Right ventricle myocardium inferior (tissue), 1 donor: ENCODE measurements around the gene LGALS9. TPM values are rescaled to one million over a fixed set of nuclear protein-coding genes. Genes with fewer than 3 reads are reported as not detected.

ENCODE experiments used
- ATAC-seq: fragments of 200-7000 bp; cut with Tn5 transposase; one replicate; pipeline ENCODE4 v1.9.1; 2020; ENCODE audit warnings: mild to moderate bottlenecking, moderate library complexity
- DNase-seq: peaks from one replicate; pipeline ENCODE4 v3.0.0; 2021; ENCODE audit errors: missing footprints
- intact Hi-C: fragments of 100-400 bp; cut with DNase I; formaldehyde crosslinking; loops from one replicate; pipeline ENCODE4 v1.11.0; 2022
- long read RNA-seq: library from polyadenylated mRNA; unstranded; transcript quantifications from one replicate; pipeline ENCODE4 v2.0.0, GENCODE V29; 2021
- total RNA-seq: library from RNA; stranded (reverse); fragmentation: NEBNext Ultra II Directional; extraction: Animal tissue kit (Norgen Biotek cat#: 25700); gene quantifications from one replicate; pipeline ENCODE4 v1.2.1, GENCODE V29; 2021
- donor health status: DM: no; HTN: yes; CAD: no; lungs with severe emphysema.

Gene LGALS9
- total RNA-seq = 18.2 TPM
- long read RNA-seq, partial matches to known transcripts = 0 of 1 reads
- long read RNA-seq, other reads (novel, unspliced or antisense) = 0 of 1 reads

DNA sequence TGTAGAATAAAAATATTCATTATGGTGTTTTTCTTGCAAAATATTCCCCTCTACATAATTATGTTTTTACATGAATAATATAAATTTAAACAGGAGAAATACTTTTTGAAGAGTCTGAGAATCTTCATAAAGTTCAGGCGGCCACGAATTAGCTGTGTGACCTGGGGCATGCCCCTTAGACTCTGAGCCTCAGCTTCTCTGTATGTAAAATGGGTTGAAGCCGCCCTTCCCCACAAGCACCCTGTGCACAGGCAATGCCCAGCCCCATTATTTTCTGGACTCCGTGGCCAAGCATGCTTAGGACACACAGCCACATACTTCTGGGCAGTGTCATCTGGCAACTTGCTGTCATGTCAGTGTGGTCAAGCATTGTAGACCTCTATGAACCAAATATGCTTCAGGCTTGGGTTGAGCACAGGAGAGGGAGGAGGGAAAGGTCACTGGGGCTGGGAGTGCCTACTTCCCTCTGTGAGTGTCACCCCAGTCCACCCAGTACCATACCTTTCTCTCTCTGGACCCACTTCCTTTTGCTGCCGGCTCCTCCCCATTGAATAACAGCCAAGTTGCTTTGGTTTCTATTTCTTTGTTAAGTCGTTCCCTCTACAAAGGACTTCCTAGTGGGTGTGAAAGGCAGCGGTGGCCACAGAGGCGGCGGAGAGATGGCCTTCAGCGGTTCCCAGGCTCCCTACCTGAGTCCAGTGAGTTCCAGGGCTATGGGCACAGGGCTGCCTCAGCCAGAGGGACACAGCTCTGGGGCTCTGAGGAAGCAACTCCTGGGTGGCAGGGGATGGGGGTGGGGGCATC is at the start of gene LGALS9:
Gene LGALS9, plus strand, starts transcription at position 582 of the 804 bp plus-strand sequence. Its CDS starts 78 bp downstream, at position 660.
- intact Hi-C loops = no loop called here
- DNase-seq = no peak

DNA sequence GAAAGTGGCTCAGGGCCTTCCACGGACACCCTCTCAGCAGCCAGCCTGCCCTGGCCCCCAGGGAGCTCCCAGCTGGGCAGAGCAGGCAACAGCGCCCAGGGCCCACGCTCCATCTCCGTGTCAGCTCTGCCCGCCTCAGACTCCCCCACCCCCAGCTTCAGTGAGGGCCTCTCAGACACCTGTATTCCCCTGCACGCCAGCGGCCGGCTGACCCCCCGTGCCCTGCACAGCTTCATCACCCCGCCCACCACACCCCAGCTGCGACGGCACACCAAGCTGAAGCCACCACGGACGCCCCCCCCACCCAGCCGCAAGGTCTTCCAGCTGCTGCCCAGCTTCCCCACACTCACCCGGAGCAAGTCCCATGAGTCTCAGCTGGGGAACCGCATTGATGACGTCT is 48.3 kb upstream of the LGALS9 start:
- no peak for DNase-seq
- ATAC-seq = no peak
- intact Hi-C loops = no loop called here

More for the DNA sequence above, at the start of gene LGALS9:
- peak; percentile 11 for ATAC-seq

DNA sequence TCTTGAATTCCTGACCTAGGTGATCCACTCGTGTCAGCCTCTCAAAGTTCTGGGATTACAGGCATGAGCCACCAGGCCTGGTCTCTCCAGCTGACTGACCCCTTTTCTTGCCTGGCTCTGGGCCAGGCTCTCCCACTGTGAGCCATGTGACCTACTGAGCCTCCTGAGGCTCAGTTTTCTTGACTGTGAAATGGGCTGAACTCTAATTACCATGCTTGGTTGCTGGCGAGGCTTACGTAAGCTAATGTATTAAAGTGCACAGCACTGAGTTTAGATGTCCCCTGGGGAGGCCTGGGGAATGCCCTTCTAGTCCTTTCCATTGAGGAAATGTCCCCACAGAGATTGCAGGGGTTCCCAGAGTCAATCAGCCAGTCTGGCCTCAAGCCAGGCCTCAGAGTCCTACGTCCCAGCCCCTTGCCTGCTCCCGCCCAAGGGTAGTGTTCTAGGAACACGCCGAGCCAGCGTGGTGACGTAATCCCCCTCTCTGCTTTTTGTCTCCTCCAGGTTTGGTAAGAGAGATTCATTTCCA is 45.8 kb upstream of the LGALS9 start:
- intact Hi-C loops = no loop called here

DNA sequence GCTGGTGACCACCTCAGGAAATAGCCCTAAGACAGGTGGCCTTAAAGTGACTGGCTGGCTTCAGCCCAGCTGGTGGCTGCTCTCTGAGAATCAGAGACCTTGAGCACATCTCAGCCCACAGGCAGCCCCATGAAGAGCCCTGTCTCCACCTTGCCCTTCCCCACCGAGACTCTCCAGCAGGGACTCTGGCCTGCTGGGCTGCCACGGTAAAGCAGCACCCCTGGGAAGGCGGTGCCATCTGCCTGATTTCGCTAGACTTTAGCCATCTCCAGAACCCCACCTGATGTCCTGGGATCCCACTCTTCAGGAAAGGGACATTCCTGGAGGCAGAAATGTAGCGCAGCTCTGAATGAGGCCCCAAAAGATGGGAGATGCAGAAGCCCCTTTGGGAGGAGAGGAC is 45.2 kb upstream of the LGALS9 start:
- ATAC-seq = no peak
- intact Hi-C loops = no loop called here
- no peak for DNase-seq

More for the DNA sequence above, 45.8 kb upstream of the LGALS9 start:
- DNase-seq (no peak), ATAC-seq (no peak)

DNA sequence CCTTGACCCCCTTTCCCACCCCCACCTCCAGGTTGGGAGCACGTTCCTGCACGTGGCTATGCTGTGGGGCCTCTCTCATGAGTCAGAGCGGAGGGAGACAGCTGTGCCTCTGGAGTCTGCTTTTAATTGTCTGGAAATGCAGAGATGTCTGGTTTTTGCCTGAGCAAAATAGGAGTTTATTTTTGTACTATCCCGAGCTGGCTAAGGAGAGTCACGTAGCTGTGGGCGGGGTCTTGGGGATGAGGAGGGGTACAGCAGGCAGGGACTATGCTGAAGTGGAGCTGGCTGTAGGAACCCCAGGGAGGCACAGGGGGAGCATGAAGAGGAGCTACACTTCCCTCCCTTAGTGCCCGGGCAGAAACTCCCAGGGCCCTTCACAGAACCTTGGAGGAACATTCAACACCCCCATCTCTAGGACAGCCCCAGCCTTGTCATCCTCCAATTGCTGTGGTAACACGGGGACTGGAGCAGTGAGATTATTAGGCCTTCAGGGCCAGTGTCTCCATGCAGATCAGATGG is 44.7 kb upstream of the LGALS9 start:
- intact Hi-C loops = no loop called here
- DNase-seq = no peak
- ATAC-seq = no peak

DNA sequence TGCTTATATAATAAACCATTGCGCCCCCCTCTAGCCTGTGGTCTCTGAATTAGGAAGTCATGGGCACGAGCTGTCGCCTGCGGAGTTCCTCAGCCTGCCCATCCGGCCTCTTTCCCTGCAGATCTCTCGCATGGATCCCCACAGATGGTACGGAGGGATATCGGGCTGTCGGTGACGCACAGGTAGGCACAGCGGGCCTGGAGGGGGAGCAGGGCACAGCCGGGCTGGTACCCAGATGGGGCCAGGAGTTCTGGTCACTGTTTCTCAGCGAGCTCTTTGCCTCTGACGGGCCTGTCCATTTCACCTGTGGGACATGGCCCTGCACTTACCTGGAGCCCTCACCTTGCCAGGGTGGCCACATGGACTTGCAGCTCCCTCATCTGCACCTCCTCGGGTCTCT is 42.6 kb upstream of the LGALS9 start:
- DNase-seq (no peak), ATAC-seq (no peak)
- intact Hi-C loops = no loop called here

DNA sequence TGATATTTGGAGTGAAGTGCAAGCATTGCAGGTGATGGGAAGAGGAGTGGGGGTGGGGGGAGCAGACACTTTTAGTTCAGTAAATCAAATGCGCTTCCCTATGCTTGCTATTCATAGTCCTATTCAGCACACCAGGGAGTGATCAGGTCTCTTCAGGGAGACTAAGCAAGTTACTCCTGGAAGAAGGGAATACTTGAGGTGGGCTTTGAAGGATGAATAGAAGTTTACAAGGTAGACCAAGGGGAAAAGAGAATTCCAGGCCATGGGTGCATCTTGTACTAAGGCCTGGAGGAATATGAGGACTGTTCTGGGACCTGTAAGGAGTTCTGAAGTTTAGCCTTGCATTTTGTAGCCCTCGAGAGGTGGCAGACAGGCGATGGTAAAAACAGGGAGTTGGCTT is 40.1 kb upstream of the LGALS9 start:
- intact Hi-C loops = loop anchor here (5.0 kb wide), 1 partner anchor 104 kb away; no protein-coding TSS in a partner anchor
- no peak for ATAC-seq
- DNase-seq = no peak

DNA sequence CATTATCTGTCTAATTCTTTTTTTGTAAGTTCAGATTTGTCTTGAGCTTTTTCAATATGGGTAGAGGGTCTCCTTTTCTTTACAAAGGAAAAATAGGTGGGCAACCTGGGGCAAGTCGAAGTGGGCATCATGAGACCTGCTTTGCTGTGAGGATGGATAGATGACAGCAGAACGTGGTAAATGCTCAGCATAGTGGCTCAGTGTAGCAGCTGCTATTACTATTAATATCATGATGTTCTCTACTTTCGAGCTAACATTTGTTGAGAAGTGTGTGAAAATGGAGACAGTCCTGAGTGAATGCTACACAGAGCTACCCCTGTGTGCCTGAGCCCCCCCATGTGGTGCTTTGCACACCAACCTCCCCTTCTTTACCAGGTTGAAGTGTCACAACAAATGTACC is 39.0 kb upstream of the LGALS9 start:
- no peak for DNase-seq
- ATAC-seq = no peak
- intact Hi-C loops = loop anchor here (5.0 kb wide), 1 partner anchor 105 kb away; no protein-coding TSS in a partner anchor

DNA sequence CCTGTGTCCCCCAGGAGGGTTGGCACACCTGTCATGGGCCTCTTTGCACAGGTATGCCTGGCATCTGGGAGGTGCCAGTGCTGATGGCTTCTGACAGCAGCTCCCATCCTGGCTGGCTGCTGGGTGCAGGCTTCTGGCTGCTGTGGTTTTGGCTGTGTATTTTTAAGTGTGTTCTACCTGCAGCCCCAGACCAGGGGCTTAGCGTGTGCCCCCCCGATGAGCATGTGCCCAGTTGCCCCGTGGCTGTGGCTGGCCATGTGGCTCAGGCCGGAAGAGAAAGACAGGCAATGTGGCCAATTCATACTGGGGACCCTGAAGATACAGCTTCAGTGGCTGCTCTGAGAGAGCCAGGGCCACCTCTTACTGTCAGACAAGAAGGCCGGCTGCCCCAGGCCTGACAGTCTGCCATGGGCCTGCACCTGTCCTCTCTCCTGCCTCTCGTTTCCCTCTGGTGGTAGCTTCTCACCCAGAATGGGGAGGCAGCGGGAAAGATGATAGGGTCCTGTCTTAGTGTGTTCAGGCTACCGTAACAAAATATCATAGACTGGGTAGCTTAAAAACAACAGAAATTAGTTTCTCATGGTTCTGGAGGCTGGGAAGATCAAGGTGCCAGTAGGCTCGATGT is 37.6 kb upstream of the LGALS9 start:
- no peak for ATAC-seq

DNA sequence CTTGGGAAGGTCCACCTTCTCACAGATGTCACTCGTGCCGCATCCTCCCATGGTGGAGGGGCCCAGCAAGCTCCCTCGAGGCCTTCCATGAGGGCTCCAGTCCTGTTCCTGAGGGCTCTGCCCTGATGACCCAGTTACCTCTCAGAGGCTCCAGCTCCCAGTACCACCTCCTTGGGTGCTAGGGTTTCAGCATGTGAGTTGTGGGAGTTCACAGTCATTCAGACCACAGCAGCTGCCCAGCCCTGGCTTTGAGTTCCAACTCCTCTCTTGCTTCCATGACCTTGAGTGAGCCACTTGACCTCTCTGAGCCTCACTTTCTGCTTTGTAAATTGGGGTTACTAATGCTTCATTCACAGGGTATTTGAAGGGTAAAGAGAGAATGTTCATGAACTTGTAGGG is 37.1 kb upstream of the LGALS9 start:
- DNase-seq (no peak), ATAC-seq (no peak)
- intact Hi-C loops = loop anchor here (5.0 kb wide), 1 partner anchor 107 kb away; no protein-coding TSS in a partner anchor

More for the DNA sequence above, 37.6 kb upstream of the LGALS9 start:
- intact Hi-C loops = loop anchor here (5.0 kb wide), 1 partner anchor 106 kb away; no protein-coding TSS in a partner anchor
- no peak for DNase-seq

DNA sequence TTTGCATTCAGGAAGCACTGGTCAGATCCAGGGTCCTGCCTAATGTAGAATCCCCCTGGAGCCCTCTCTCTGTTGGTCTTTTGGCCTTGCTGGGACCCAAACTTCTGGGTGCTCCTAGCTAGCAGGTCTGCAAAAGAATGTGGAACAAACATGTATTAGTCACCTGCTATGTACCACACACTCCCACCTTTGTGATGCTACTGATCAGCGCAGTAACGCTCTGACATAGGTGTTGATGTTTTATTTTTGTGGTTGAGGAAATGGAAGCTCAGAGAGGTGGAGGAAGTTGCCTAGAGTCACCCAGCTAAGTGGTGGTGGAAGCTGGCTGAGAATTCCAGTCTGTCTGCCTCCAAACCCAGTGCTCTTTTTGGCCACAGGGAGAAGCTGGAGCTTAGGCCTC is 35.8 kb upstream of the LGALS9 start:
- intact Hi-C loops = no loop called here
- DNase-seq = no peak
- no peak for ATAC-seq

DNA sequence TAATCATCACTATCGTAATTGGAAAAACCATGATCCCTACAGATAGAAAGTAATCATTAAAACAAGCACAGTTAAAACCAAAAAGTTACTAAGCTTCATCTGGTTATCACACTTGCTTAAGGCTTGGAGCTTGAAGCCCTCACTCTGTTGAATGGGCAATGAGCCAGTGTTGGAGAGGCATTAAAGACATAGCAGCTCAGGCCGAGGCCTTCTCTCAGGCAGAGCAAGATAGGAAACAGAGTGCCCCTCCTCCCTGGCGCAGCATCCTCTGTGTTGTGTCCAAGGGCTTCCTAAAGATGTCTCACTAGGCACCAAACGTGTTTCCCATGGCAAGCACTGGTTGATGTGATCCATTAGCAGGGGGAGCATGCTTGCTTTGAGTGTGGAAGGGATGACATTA is 34.9 kb upstream of the LGALS9 start:
- intact Hi-C loops = no loop called here
- ATAC-seq (peak; percentile 34), DNase-seq (no peak)

DNA sequence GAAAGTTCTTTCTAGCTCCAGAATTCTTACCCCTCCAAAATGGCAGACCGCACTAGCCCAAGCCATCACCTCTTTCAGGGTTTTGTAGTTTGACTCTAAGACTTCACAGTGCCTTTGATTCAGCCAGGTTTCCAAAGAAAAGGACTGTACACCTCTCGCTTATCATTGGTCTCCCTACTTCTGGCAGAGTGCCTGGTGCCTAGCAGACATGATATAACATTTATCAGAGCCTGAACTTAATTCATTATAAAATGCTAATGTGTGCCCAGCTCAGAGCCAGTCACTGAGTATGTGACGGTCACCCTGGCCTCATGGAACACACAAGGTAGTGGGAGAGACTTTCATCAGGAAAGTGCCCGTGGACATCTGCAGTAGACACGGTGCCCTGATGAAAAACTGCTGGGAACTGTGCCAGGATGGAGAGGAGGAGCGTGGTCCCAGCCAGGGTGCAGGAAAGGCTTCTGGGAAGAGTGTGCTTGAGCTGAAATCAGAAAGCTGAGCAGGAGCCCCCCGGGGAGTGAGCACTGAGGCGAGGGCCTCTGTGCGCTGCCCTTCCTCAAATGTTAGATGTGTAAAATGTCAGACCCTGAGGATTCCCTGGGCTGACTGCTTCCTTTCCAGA is 34.3 kb upstream of the LGALS9 start:
- no peak for ATAC-seq
- intact Hi-C loops = no loop called here
- DNase-seq = no peak

DNA sequence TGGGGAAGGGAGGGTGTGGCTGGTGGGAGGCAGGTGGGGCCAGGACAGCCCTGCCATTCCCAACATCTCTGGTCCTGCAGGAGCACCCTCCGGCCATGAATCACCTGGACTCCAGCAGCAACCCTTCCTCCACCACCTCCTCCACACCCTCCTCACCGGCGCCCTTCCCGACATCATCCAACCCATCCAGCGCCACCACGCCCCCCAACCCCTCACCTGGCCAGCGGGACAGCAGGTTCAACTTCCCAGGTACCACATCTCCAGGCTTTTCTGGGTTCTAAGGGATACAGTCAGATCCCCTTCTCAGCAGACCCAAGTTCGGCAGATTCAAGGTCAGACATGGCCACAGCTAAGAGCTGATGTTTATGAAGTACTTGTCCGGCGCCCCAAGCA is 33.8 kb upstream of the LGALS9 start:
- DNase-seq (no peak), ATAC-seq (no peak)
- intact Hi-C loops = no loop called here

DNA sequence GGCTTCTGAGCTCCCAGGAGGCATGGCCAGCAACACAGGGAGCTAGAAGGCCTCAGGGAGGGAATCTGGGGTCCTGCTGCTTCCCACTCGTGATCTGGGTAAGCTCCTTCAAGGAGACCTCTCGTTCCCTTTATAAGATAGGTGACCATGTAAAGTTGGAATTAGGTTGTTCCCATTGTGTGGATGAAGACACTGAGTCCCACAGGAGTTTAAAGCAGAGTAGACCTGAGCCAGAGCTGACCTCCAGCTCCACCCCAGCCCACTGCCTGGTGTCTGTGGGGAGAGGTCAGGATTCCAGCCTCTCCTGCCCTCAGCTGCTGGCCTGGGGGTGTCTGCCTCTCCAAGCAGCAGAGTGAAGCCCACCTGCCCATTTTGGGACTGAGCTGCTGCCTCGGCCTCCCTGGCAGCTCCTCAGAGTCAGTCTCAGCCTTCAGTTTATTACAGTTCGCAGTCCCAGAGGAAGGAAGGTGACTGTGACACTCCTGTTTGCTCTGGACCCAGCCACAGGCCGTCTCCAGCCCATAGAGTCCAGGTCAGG is 33.1 kb upstream of the LGALS9 start:
- intact Hi-C loops = no loop called here
- no peak for ATAC-seq
- no peak for DNase-seq

DNA sequence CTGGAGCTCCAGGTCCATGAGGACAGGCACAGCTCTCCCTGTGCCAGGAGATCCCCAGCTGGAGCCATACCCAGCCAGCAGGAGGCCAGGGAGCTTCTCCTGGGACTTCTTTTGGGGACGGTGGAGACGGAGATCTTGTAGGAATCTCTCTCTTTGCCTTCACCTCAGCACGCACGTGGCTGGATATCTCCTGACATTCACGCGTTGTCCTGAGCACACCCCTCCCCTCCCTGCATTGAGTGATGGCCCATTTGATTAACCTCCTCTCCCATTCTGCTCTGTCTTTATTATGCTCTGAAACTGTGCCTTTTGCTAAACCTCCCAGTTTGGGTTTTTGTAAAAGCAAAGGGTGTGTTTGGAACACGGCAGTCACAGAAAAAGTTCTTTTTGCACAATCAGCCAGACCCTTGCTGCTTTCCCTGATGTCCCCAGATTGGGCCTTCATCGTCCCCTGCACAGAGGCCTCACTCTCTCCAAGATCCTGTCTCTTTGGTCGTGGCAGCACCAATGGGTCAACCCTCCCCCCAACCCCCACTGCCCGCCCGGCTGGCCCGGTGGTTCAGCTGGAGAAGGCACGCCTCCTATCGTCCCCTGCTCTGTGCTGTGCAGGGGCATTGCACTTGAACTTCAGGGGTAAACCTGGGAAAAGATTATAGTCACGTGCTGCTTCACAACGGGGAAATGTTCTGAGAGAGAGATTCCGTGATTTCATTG is 32.5 kb upstream of the LGALS9 start:
- no peak for ATAC-seq
- DNase-seq = no peak
- intact Hi-C loops = no loop called here

DNA sequence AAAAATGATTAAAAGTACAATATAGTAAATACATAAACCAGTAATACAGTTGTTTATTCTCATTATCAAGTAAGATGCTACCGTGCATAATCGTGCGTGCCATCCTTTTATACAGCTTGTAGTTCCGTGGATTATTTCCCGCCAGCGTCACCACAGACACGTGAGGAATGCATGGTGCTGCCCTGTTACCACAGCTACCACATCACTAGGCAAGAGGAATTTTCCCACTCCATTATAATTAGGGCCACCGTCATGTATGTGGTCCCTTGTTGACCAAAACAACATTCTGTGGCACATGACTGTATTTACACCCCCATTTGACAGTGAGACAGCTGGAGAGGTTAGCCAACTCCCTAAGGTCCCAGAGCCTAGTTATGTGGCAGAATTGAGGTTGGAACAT is 30.5 kb upstream of the LGALS9 start:
- ATAC-seq (no peak), DNase-seq (no peak)
- intact Hi-C loops = loop anchor here (2.0 kb wide), 2 partner anchors 144 to 364 kb away; partner anchors contain the start of gene KSR1
